Measurements from ENCODE around the gene FBXO27. TPM values are rescaled to one million over a fixed set of nuclear protein-coding genes. Genes with fewer than 3 reads are reported as not detected.

FBXO27 gene
- total and polyA plus RNA-seq, 12 donors: 2.3 to 40.5 (median 17.6) TPM

DNA sequence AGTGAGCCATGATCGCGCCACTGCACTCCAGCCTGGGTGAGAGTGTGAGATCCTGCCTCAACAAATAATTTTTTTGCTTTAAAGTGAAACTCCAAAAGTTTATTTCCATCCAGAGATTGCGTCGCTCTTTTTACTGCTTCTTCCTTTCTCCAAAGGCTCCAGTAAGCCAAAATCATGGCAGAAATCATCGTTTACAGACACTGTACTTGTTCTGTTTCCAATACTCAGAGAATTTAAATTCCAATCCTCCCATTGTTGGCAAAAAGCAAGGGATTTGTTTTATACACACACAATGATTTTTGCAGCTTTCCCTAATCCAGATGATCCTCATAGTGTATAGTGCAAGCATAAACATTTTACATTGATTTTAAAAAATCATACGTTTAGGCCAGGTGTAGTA lies 15.3 kb downstream of the FBXO27 start:
- H3K4me3 ChIP-seq: no peak overlapping the region
- intact Hi-C loops (cut with DNase I): no loop called here
- DNase-seq (no peak), ATAC-seq (no peak)
- H3K27me3 ChIP-seq: no peaks in the 10 kb centered on the region
- TF ChIP-seq, protein P1, sequence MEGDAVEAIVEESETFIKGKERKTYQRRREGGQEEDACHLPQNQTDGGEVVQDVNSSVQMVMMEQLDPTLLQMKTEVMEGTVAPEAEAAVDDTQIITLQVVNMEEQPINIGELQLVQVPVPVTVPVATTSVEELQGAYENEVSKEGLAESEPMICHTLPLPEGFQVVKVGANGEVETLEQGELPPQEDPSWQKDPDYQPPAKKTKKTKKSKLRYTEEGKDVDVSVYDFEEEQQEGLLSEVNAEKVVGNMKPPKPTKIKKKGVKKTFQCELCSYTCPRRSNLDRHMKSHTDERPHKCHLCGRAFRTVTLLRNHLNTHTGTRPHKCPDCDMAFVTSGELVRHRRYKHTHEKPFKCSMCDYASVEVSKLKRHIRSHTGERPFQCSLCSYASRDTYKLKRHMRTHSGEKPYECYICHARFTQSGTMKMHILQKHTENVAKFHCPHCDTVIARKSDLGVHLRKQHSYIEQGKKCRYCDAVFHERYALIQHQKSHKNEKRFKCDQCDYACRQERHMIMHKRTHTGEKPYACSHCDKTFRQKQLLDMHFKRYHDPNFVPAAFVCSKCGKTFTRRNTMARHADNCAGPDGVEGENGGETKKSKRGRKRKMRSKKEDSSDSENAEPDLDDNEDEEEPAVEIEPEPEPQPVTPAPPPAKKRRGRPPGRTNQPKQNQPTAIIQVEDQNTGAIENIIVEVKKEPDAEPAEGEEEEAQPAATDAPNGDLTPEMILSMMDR (IDR thresholded peaks at IDR 0.05): no peak
- no peak overlapping the region for H3K27ac ChIP-seq
- H3K36me3 ChIP-seq: no peaks in the 10 kb centered on the region
- no peaks in the 10 kb centered on the region for H3K9me3 ChIP-seq
- 85 to 86% methylated on average over 6 of the region's 6 CpGs for WGBS, 2 donors
- H3K4me1 ChIP-seq: no peaks in the 10 kb centered on the region

DNA sequence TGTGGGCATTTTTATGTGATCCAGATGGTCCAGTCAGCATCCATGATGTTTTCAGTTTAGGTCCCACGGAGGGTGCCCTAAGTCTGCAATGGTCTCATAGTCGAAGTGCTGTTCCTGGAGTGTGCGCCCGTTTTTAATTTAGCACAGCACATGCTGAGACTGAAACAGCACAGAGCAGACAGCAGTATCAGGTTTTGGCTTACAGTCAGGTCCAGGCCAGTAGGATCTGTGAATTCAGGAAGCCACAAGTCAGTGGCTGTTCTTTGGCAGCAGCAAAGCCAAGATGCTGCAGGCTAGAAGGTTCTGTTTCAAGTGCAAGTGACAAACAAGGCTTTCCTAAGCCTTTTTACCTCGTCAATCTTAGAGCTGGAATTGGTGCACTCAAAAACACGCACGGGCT lies 18.3 kb downstream of the FBXO27 start:
- H3K27me3 ChIP-seq: no peaks in the 10 kb centered on the region
- no peaks in the 10 kb centered on the region for H3K9me3 ChIP-seq
- TF ChIP-seq, protein P1 (IDR thresholded peaks at IDR 0.05): no peak
- H3K4me1 ChIP-seq: no peaks in the 10 kb centered on the region
- intact Hi-C loops (cut with DNase I): no loop called here
- no peak overlapping the region for H3K27ac ChIP-seq
- DNase-seq (no peak), ATAC-seq (no peak)
- H3K36me3 ChIP-seq: no peaks in the 10 kb centered on the region
- no peak overlapping the region for H3K4me3 ChIP-seq
- WGBS, 2 donors: 81 to 87% methylated on average over 7 of the region's 7 CpGs

DNA sequence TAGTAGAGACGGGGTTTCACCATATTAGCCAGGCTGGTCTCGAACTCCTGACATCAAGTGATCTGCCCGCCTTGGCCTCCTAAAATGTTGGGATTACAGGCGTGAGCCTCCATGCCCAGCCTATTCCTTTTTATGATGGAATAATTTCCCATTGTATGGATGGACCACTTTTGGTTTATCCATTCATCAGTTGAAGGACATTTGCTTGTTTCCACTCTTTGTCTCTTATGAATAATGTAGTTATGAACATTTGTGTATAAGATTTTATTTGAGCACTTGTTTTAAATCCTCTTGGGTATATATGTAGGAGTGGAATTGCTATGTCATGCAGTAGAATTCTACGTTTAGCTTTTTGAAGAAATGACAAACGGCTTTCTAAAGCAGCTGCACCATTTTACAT lies 23.3 kb downstream of the FBXO27 start:
- 80 to 85% methylated on average over 6 of the region's 6 CpGs for WGBS, 2 donors
- ATAC-seq: no peak
- intact Hi-C loops (cut with DNase I): no loop called here

DNA sequence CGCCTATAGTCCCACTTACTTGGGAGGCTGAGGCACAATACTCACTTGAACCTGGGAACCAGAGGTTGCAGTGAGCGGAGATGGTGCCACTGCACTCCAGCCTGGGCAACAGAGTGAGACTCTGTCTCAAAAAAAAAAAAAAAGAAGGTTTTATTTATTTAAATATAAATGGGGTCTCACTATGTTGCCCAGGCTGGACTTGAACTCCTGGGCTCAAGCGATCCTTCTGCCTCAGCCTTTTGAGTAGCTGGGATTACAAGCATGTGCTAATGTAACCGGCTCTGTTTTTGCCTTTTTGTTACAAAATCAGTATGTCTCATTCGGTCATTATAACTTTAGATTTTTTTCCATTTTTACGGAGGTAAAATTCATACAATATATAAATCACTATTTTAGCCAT lies 24.2 kb downstream of the FBXO27 start:
- 93 to 94% methylated on average over 6 of the region's 6 CpGs for WGBS, 2 donors

More for the DNA sequence above, 23.3 kb downstream of the FBXO27 start:
- H3K36me3 ChIP-seq: no peaks in the 10 kb centered on the region
- peaks cover 0 to 6% (median 0%) of the 10 kb centered on the region in 7 donors for H3K27me3 ChIP-seq
- no peaks in the 10 kb centered on the region for H3K4me1 ChIP-seq
- no peak overlapping the region for H3K4me3 ChIP-seq
- H3K27ac ChIP-seq: no peak overlapping the region
- no peak for DNase-seq
- H3K9me3 ChIP-seq: no peaks in the 10 kb centered on the region
- TF ChIP-seq, protein P1 (IDR thresholded peaks at IDR 0.05): no peak

More for the DNA sequence above, 24.2 kb downstream of the FBXO27 start:
- Histone ChIP-seq H3K4me1 (no peaks in the 10 kb centered on the region), H3K27ac (no peak overlapping the region), H3K9me3 (no peaks in the 10 kb centered on the region), H3K4me3 (no peak overlapping the region), H3K27me3 (peaks cover 0 to 6% (median 0%) of the 10 kb centered on the region in 7 donors), H3K36me3 (no peaks in the 10 kb centered on the region)
- ATAC-seq: no peak
- TF ChIP-seq, protein P1 (IDR thresholded peaks at IDR 0.05): no peak
- intact Hi-C loops (cut with DNase I): no loop called here
- no peak for DNase-seq

Measured in heart right ventricle (tissue), 16 donors.